ENCODE data around the gene AVP. TPM values are rescaled to one million over a fixed set of nuclear protein-coding genes. Genes with fewer than 3 reads are reported as not detected.

AVP gene
- polyA plus RNA-seq, 1 donor from 2014 or later: not detected

DNA sequence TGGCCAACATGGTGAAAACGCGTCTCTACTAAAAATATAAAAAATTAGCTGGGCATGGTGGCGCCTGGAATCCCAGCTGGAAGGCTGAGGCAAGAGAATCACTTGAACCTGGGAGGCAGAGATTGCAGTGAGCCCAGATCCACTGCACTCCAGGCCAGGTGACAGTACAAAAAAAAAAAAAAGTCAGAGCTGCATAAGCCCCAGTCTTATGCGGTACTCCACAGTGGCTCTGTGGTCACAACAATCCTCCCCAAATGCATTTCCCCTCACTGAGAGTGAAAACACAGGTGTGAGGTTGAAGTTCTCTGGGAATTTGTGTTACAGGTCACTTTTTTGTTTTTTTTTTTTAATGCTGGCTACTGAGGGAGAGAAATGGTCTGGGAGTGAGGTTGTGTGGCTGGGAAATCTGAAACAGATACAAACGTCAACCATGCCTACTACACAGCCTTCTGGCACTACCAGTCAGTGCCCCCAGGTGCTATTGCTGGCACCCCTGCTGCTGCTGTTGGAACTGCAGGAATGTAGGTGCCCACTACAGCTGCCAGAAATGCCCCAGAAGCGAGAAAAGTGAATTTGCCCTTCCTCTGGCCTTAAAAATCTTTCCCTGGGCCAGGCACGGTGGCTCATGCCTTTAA is 33.0 kb downstream of the AVP start:
- no peaks in the 10 kb centered on the region for H3K27me3 ChIP-seq (ENCODE audit: insufficient read depth, low read depth, low read length)
- TF ChIP-seq, protein P1, sequence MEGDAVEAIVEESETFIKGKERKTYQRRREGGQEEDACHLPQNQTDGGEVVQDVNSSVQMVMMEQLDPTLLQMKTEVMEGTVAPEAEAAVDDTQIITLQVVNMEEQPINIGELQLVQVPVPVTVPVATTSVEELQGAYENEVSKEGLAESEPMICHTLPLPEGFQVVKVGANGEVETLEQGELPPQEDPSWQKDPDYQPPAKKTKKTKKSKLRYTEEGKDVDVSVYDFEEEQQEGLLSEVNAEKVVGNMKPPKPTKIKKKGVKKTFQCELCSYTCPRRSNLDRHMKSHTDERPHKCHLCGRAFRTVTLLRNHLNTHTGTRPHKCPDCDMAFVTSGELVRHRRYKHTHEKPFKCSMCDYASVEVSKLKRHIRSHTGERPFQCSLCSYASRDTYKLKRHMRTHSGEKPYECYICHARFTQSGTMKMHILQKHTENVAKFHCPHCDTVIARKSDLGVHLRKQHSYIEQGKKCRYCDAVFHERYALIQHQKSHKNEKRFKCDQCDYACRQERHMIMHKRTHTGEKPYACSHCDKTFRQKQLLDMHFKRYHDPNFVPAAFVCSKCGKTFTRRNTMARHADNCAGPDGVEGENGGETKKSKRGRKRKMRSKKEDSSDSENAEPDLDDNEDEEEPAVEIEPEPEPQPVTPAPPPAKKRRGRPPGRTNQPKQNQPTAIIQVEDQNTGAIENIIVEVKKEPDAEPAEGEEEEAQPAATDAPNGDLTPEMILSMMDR (IDR thresholded peaks at IDR 0.05; ENCODE audit: poor library complexity, severe bottlenecking): no peak
- TF ChIP-seq MXI1 (conservative IDR thresholded peaks at IDR 0.05; ENCODE audit: poor library complexity, severe bottlenecking) (no peak), POLR2AphosphoS5 (IDR thresholded peaks at IDR 0.05) (no peak), EP300 (conservative IDR thresholded peaks at IDR 0.05; ENCODE audit: poor library complexity, severe bottlenecking) (no peak), RAD21 (conservative IDR thresholded peaks at IDR 0.05) (no peak), SMC3 (conservative IDR thresholded peaks at IDR 0.05; ENCODE audit: poor library complexity) (no peak), TAF1 (IDR thresholded peaks at IDR 0.05; ENCODE audit: low read depth) (no peak), EZH2 (IDR thresholded peaks at IDR 0.05; ENCODE audit: borderline replicate concordance, insufficient read depth, low read length, poor library complexity, severe bottlenecking) (no peak)
- TF ChIP-seq, protein P2, sequence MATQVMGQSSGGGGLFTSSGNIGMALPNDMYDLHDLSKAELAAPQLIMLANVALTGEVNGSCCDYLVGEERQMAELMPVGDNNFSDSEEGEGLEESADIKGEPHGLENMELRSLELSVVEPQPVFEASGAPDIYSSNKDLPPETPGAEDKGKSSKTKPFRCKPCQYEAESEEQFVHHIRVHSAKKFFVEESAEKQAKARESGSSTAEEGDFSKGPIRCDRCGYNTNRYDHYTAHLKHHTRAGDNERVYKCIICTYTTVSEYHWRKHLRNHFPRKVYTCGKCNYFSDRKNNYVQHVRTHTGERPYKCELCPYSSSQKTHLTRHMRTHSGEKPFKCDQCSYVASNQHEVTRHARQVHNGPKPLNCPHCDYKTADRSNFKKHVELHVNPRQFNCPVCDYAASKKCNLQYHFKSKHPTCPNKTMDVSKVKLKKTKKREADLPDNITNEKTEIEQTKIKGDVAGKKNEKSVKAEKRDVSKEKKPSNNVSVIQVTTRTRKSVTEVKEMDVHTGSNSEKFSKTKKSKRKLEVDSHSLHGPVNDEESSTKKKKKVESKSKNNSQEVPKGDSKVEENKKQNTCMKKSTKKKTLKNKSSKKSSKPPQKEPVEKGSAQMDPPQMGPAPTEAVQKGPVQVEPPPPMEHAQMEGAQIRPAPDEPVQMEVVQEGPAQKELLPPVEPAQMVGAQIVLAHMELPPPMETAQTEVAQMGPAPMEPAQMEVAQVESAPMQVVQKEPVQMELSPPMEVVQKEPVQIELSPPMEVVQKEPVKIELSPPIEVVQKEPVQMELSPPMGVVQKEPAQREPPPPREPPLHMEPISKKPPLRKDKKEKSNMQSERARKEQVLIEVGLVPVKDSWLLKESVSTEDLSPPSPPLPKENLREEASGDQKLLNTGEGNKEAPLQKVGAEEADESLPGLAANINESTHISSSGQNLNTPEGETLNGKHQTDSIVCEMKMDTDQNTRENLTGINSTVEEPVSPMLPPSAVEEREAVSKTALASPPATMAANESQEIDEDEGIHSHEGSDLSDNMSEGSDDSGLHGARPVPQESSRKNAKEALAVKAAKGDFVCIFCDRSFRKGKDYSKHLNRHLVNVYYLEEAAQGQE (IDR thresholded peaks at IDR 0.05; ENCODE audit: borderline replicate concordance): no peak
- no peaks in the 10 kb centered on the region for H3K36me3 ChIP-seq (ENCODE audit: insufficient read depth, low read length)
- no peak overlapping the region for H3K27ac ChIP-seq (ENCODE audit: low read length)
- no peak overlapping the region for H3K4me2 ChIP-seq (ENCODE audit: low read length)
- no peaks in the 10 kb centered on the region for H4K20me1 ChIP-seq (ENCODE audit: insufficient read depth)
- H3K79me2 ChIP-seq (replicated peaks; ENCODE audit: insufficient read depth, low read length): peaks cover 6% of the 10 kb centered on the region
- no peak overlapping the region for H2AFZ ChIP-seq (ENCODE audit: low read depth, low read length)
- no peak overlapping the region for H3K4me3 ChIP-seq (ENCODE audit: low read length)
- H3K9ac ChIP-seq (ENCODE audit: low read length): no peak overlapping the region
- H3F3A ChIP-seq (ENCODE audit: insufficient read depth, low read length, poor library complexity, severe bottlenecking): no peaks in the 10 kb centered on the region
- no peaks in the 10 kb centered on the region for H3K9me3 ChIP-seq (ENCODE audit: low read length)
- no peaks in the 10 kb centered on the region for H3K9me2 ChIP-seq (ENCODE audit: insufficient read depth, low read length)

DNA sequence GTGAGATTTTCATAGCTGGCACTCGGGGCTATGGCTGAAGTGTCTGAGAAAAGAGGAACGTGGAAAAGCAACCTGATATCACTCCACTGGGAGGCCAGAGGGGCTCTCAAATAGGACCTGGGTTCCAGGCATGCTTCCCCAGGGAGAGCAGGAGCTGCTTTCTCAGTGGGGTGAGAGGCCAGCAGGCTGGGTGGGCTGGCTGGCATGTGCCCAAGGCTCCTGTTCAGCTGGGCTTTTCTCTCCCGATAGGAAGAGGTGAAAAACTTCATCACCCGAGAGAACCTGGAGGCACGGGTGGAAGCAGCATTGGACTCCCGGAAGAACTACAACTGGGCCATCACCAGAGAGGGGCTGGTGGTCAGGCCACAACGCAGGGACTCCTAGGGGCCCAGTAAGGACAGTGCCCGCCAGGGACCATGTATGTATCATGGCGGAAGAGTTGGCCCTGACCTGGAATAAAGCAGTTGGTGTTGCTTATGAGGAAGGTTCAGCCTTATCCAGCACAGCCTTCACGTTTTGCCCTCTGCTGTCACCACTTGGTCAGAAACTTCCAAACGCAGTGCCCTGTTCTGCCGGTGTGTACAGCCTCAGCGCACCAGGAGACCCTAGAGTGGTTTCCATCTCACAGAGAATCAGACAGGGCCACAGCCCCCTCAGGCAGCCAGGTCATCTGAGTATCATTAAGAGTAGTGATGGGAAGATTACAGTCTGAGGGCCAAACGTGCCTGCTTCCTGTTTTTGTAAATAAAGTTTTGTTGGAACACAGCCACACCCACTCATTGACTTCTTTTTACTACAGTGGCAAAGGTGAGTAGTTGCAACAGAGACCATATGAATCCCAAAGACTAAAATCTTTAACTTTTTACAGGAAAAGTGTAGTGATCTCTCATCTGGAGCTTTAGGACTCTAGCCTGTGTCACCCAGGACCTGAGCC is 36.8 kb downstream of the AVP start:
- no peaks in the 10 kb centered on the region for H3K36me3 ChIP-seq (ENCODE audit: insufficient read depth, low read length)
- H3F3A ChIP-seq (ENCODE audit: insufficient read depth, low read length, poor library complexity, severe bottlenecking): no peaks in the 10 kb centered on the region
- H3K27me3 ChIP-seq (ENCODE audit: insufficient read depth, low read depth, low read length): no peaks in the 10 kb centered on the region
- H3K9ac ChIP-seq (ENCODE audit: low read length): no peak overlapping the region
- H3K9me2 ChIP-seq (ENCODE audit: insufficient read depth, low read length): no peaks in the 10 kb centered on the region
- TF ChIP-seq POLR2AphosphoS5 (IDR thresholded peaks at IDR 0.05): no peak
- TF ChIP-seq, protein P1 (IDR thresholded peaks at IDR 0.05; ENCODE audit: poor library complexity, severe bottlenecking): no peak
- TF ChIP-seq SMC3 (conservative IDR thresholded peaks at IDR 0.05; ENCODE audit: poor library complexity): no peak
- no peak for TF ChIP-seq RAD21 (conservative IDR thresholded peaks at IDR 0.05)
- TF ChIP-seq MXI1 (conservative IDR thresholded peaks at IDR 0.05; ENCODE audit: poor library complexity, severe bottlenecking): no peak
- no peak for TF ChIP-seq TAF1 (IDR thresholded peaks at IDR 0.05; ENCODE audit: low read depth)
- no peak for TF ChIP-seq EP300 (conservative IDR thresholded peaks at IDR 0.05; ENCODE audit: poor library complexity, severe bottlenecking)
- TF ChIP-seq EZH2 (IDR thresholded peaks at IDR 0.05; ENCODE audit: borderline replicate concordance, insufficient read depth, low read length, poor library complexity, severe bottlenecking): no peak
- TF ChIP-seq, protein P2 (IDR thresholded peaks at IDR 0.05; ENCODE audit: borderline replicate concordance): no peak
- H3K9me3 ChIP-seq (ENCODE audit: low read length): no peaks in the 10 kb centered on the region
- no peak overlapping the region for H3K27ac ChIP-seq (ENCODE audit: low read length)
- H3K79me2 ChIP-seq (replicated peaks; ENCODE audit: insufficient read depth, low read length): peaks cover 6% of the 10 kb centered on the region
- peak overlapping the region; percentile 89 for H3K4me3 ChIP-seq (ENCODE audit: low read length)
- no peak overlapping the region for H2AFZ ChIP-seq (ENCODE audit: low read depth, low read length)
- peak overlapping the region; percentile 39 for H3K4me2 ChIP-seq (ENCODE audit: low read length)
- no peaks in the 10 kb centered on the region for H4K20me1 ChIP-seq (ENCODE audit: insufficient read depth)
